ENCODE results near the gene SLC16A3.
A peak's percentile ranks its signal among the peaks of the same experiment; 100 is the strongest.
"Not testable (repeated sequence)": the region's sequence is repeated elsewhere in the genome, so short reads cannot be mapped to it uniquely, and the experiment has no call there.

The SLC16A3 gene

DNA sequence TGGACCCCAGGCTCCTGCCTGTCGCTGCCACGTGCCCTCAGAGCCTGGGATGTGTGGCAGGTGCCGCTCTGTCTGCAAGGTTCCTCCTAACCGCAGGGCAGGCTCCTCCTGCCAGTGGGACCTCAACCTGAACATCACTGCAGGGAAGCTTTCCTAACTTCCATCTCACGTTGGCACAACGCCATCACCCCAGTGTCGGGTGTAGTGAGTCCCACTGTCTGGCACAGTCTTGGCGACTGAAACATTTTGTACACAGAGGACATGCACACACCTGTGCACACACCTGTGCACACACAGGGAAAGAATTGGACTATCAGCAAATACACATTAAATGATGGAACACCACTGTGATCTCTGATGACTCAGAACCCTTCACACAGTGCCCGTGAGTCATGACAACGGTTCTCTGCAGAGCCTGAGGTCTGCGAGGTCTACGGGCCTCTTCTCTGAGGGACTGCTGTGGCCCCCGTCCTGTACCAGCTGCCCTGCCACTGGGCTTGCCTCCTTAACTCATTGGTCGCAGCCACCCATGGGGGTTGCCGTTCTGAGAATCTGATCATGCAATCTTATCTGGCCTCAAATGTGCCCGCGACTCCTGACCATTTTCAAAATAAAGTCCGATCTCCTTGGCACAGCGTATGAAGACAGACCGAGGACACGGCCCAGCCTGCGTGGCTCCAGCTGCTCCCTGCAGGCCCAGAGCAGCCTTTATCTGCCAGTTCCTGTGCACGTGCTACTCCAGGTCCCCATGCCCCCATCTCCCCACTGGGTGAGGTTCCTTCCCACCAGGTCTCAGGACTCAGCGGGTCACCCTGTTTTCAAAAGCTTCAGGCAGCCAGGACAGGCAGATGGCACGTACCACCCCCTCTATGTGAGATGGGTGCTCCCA, 23.8 kb upstream of the SLC16A3 start:
- peak; percentile 74 for DNase-seq

- peak; percentile 85 for DNase-seq
These were observed 22.9 kb upstream of the SLC16A3 start for GRCh38 chr17:82205720-82206508.

- DNase-seq: not testable (repeated sequence)
These were observed 18.2 kb upstream of the SLC16A3 start for GRCh38 chr17:82210655-82211054.

GRCh38 chr17:82212331-82213250, 16.3 kb upstream of the SLC16A3 start, which contains the start of gene CCDC57:
TSS of gene CCDC57 (minus strand) at chr17:82212842. CDS start at chr17:82201944, 10,898 bp downstream.
- DNase-seq: peak; percentile 84

DNA sequence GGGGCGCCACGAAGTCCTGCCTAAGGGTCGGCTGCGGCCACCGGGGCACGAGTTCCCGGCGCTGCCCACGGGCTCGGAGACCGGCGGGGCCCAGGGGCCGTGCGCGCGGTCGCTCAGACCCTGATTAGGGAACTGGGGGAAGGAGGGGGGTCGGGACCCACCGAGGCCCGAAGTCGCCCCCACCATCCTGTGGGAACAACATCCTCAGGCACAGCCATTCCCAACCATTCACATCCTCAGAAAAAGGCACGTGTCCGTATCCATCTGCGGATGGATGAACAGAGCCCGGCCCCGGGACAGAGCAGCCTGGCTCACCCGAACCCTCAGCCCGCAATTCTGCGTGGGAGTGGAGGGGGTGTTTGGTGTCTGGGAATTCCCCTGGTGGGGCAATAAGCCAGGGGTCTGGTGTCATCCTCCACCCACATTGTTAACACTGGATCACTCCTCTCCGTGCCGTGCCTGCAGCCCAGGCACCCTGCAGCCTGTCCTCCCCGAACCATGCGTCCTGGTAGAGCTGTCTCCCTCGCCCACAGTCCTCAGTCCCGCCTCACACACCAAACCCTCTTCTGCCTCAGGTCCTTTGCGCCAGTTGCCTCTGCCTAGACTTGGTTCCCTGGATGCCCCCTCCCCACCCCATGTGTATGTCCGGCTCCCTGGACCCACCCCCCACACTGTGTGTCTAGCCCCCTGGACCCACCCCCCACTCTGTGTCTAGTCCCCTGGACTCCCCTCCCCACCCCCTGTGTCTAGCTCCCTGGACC, 15.4 kb upstream of the SLC16A3 start:
- peak; percentile 65 for DNase-seq

- DNase-seq: no peak
These were observed 14.7 kb upstream of the SLC16A3 start for GRCh38 chr17:82214012-82214628.

DNA sequence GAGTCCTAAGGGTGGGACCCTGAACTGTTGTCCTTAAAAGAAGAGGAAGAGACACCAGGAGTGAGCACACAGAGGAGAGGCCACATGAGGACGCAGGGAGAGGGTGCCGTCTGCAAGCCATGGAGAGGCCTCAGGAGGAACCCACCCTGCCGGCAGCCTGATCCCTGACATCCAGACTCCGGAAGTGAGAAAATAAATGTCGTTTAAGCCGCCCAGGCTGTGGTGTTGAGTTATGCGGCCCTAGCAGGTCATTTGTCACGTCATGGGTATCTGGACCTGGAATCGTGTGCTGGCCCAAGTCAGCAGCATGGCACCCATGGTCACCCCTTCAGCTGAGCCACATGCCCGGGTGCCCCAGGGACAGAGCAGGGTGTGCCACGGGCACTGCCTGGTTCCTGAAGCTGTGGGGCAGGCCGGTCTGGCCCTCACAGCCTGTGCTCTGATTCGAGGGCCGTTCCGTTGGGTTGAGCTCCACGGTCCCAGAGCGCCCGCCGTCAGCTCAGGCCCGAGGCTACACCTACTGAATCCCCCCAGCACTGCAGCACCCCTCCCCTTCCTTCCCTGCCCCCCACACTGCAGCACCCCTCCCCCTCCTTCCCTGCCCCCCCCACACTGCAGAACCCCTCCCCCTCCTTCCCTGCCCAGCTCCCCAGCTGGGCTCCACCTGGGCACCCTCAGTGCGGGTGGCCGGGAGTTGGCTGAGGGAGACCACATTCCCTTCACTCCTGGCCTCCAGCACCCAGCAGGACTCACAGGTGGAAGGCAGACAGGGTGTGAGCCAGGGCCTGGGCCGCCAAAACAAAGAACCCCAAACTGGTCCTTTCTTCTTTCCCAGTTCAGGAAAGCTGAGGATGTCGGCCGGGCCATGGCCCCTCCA, 13.5 kb upstream of the SLC16A3 start:
- no peak for DNase-seq

DNA sequence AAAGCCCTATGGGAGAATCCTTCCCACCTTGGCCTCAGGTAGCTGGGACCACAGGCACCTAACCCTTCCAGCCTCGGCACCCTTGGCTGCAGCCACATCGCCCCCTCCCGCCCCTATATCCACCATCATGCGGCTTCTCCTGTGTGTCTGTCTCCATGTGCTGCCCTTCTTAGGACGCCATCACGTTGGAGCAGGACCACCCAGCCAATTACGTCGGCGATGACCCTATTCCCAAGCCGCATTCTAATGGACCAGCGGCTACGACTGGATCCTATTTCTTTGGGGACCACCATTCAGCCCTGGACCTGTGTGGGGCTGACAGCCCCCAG, 12.9 kb upstream of the SLC16A3 start:
- DNase-seq: no peak

- DNase-seq: peak; percentile 57
These were observed 12.3 kb upstream of the SLC16A3 start for GRCh38 chr17:82216301-82217119.

DNA sequence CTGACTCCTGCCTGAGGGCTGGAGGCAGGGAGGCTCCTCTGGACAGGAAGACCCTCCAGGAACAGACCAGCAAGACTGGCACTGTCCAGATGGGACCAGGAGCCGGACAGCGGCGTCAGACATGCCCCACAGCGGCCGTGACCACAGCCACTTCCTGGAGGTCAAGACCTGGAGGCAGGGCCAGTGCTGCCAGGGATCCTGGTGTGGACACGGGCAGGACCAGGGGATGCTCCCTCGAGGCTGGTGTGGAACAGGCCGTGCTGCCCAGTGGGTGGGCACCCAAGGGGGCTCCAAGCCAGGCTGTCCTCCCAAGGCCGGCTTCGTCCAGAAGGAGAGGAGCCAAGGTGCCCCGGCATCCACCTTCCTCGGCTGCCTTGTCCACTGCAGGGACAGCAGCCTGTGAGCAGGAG, 11.7 kb upstream of the SLC16A3 start:
- DNase-seq: no peak

GRCh38 chr17:82217530-82218204, 11.2 kb upstream of the SLC16A3 start:
- DNase-seq: no peak

DNA sequence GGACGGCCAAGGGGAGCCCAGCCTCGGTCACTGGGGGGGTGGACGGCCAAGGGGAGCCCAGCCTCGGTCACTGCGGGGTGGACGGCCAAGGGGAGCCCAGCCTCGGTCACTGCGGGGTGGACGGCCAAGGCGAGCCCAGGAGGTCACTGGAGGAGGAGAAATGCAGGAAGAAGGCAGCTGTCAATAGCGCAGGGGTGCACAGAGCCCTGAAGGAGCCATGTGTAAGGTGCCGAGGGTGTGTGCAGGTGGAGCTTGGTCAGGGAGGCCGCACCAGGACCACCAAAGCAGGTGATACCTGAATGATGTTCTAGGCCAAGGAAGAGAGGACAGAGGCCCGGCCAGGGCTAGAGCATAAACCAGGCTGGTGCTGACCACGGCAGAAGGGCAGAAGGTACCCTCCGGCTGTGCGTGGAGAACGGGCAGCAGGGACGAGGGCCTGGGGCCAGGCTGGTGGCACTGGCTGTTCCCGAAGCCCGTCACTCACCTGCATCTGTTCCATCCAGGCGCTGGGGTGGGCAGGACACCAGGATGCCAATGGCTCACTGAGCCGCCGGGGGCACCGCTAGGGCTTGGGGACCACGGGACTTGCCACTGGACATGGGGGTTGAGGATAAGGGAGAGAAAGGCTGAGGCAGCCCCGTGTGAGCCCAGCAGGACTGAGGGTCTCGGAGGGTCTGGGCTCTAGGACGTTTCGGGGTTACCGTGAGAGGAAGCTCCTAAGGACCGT, 10.3 kb upstream of the SLC16A3 start:
- DNase-seq: no peak

DNA sequence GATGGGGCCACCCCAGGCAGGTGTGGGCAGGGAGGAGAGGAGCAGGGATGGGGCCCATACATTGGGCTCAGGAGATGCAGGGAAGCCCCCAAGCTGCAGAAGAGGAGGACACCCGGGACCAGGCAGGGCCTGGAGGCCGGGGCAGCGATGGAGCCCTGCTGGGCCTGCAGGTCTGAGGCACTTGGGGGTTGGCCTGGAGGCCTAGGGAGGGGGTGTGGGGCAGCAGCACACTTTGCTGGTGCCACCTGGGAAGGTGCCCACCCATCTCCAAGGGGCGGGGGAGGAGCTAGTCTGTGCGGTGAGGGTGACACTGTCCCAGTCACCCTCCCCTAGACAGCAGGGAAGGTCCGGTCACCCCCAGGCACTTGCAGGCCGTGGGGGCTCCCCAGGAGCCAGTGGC, 9.8 kb upstream of the SLC16A3 start:
- no peak for DNase-seq

DNA sequence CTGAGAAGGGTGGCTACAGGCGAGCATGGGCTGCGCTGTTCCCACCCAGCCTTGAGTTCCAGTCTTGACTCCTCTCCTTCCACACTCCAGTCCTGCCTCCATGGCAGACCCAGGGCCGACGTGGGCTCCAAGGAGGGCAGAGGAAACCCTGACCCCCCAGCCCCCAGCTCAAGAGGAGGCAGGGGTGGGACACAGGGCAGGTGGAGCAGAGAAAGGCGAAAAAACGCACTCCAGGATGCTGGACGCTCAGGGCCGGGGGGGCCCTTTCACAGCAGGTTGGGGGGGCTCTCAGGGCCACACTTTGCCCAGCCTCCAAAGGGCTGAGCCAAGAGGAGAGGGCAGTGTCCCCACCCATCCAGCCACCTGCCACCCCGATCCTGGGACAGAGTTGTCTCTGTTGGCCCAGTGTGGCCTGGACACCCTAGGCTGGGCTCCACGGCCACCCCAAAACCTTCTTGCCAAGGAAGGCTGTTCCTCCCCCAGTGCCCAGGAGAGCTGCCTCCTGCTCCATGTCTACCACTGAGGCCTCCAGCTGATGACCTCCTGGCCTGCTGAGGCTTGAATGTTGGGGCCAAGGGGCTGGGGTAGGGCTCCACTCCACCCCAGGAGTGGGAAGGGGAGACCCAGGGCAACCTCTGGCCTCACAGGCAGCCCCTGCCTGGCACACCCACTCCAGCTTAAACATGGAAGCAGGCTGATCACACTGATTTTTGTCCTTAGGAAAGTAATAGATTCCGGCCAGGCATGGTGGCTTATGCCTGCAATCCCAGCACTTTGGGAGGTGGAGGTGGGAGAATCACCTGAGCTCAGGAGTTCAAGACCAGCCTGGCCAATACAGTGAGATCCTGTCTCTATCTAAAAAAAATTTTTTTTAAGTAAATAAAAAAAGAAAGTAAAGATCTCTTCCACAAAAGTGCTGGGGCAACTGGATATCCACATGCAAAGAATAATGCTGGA, 8.8 kb upstream of the SLC16A3 start:
- DNase-seq: no peak

DNA sequence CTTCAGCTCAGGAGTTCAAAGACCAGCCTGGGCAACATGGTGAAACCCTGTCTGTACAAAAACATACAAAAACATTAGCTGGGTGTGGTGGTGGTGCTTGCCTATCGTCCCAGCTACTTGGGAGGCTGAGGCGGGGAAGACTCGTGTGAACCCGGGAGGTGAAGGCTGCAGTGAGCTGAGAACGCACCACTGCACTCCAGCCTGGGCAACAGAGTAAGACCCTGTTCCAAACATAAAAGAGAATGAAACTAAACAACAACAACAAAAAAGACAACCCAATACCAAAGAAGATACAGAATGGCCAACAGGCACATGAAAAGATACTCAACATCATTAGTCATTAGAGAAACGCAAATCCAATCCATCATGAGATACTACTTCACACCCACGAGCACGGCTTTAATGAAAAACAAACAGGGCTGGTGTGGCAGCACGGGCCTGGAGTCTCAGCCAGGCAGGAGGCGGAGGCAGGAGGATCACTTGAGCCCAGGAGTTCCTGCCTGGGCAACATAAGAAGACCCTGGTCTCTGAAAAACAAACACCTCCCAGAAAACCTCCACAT, 7.4 kb upstream of the SLC16A3 start:
- no peak for DNase-seq

- no peak for DNase-seq
These were observed 6.0 kb upstream of the SLC16A3 start for GRCh38 chr17:82222816-82223215.

- no peak for DNase-seq
These were observed 5.3 kb upstream of the SLC16A3 start for GRCh38 chr17:82223517-82223916.
